Thoracic aorta (tissue), 2 donors: ENCODE data around the gene UBAP1. TPM values are rescaled to one million over a fixed set of nuclear protein-coding genes. Genes with fewer than 3 reads are reported as not detected.
"Not testable (repeated sequence)": the region's sequence is repeated elsewhere in the genome, so short reads cannot be mapped to it uniquely, and the experiment has no call there.

Experiments used
- ATAC-seq: fragments of 150-250 bp; one replicate; pipeline ENCODE4 v1.8.0; 2017; ENCODE audit warnings: low read depth; ENCODE audit not compliant: insufficient number of reproducible peaks, low FRiP score
- DNase-seq: peaks from one replicate; pipeline ENCODE4 v3.0.0-alpha.2; 2020; ENCODE audit warnings: low spot score
- H3K27ac ChIP-seq, 2 donors: fragments of 200-600 bp; sonication (generic); 1 replicate in 1 of 2; 2 replicates in 1 of 2; pipeline ENCODE4 v1.5.1; 2016; ENCODE audit warnings: mild to moderate bottlenecking in 2 of 2, moderate library complexity in 2 of 2
- H3K27me3 ChIP-seq: fragments of 200-600 bp; sonication (generic); replicated peaks from 2 replicates; pipeline ENCODE4 v1.6.0; 2016; ENCODE audit warnings: mild to moderate bottlenecking; ENCODE audit not compliant: insufficient read depth
- H3K36me3 ChIP-seq: fragments of 200-600 bp; sonication (generic); one replicate; pipeline ENCODE4 v1.5.1; 2016
- H3K4me1 ChIP-seq, 2 donors: fragments of 200-600 bp; sonication (generic); 1 replicate in 1 of 2; 2 replicates in 1 of 2; pipeline versions ENCODE4 v1.5.1 to v1.6.0; 2016; ENCODE audit warnings: low read depth in 2 of 2, mild to moderate bottlenecking in 1 of 2; ENCODE audit not compliant: control insufficient read depth in 1 of 2
- H3K4me3 ChIP-seq: fragments of 200-600 bp; sonication (generic); 2 replicates; pipeline ENCODE4 v1.5.1; 2016; ENCODE audit warnings: mild to moderate bottlenecking
- H3K9me3 ChIP-seq: fragments of 200-600 bp; sonication (generic); 2 replicates; pipeline ENCODE4 v1.5.1; 2016
- CTCF ChIP-seq: fragments of 200-600 bp; sonication (generic); IDR thresholded peaks from one replicate; pipeline ENCODE4 v1.5.1; 2019; ENCODE audit warnings: antibody characterized with exemption
- total RNA-seq, 2 donors: library from RNA; depleted of rRNA; stranded (reverse); fragments of >200 nt; gene quantifications; one replicate each; pipeline versions ENCODE4 v1.1.0 to v1.2.3, GENCODE V29; 2016

UBAP1 gene
- total RNA-seq, 2 donors from 2014 or later = 35.7 to 52.3 TPM

GRCh38 chr9:34240006-34240405 is 61.2 kb downstream of the UBAP1 start:
- Histone ChIP-seq H3K27ac (no peak overlapping the region), H3K4me1 (peaks cover 3 to 27% of the 10 kb centered on the region in 2 donors), H3K27me3 (no peaks in the 10 kb centered on the region), H3K36me3 (peaks cover 27% of the 10 kb centered on the region), H3K9me3 (no peaks in the 10 kb centered on the region), H3K4me3 (no peak overlapping the region)
- no peak for DNase-seq
- ATAC-seq = no peak
- no peak for TF ChIP-seq CTCF

- H3K4me1 ChIP-seq = peaks cover 11 to 38% of the 10 kb centered on the region in 2 donors
- H3K9me3 ChIP-seq = no peaks in the 10 kb centered on the region
- no peak for TF ChIP-seq CTCF
- peaks cover 24% of the 10 kb centered on the region for H3K36me3 ChIP-seq
- H3K4me3 ChIP-seq = no peak overlapping the region
- peak overlapping the region in 1 of 2 donors; percentile 31 for H3K27ac ChIP-seq
- H3K27me3 ChIP-seq = no peaks in the 10 kb centered on the region
- ATAC-seq (no peak), DNase-seq (no peak)
Observed at GRCh38 chr9:34242830-34243229, 64.0 kb downstream of the UBAP1 start.

- H3K4me3 ChIP-seq, H3K27me3 ChIP-seq, H3K27ac ChIP-seq, ATAC-seq, H3K9me3 ChIP-seq, DNase-seq: not testable (repeated sequence)
- H3K4me1 ChIP-seq = peaks cover 11 to 24% of the 10 kb centered on the region in 2 donors
- peaks cover 30% of the 10 kb centered on the region for H3K36me3 ChIP-seq
Observed at GRCh38 chr9:34245212-34245611, 66.4 kb downstream of the UBAP1 start.

GRCh38 chr9:34246453-34246852 is 67.6 kb downstream of the UBAP1 start:
- TF ChIP-seq CTCF = no peak
- Histone ChIP-seq H3K4me3 (no peak overlapping the region), H3K4me1 (peaks cover 17 to 27% of the 10 kb centered on the region in 2 donors), H3K27me3 (no peaks in the 10 kb centered on the region), H3K36me3 (peaks cover 35% of the 10 kb centered on the region), H3K27ac (no peak overlapping the region), H3K9me3 (no peaks in the 10 kb centered on the region)
- ATAC-seq = no peak
- no peak for DNase-seq

- H3K27ac ChIP-seq, H3K4me3 ChIP-seq, H3K9me3 ChIP-seq, DNase-seq, ATAC-seq, H3K27me3 ChIP-seq: not testable (repeated sequence)
- peaks cover 26 to 38% of the 10 kb centered on the region in 2 donors for H3K4me1 ChIP-seq
- peaks cover 23% of the 10 kb centered on the region for H3K36me3 ChIP-seq
Observed at GRCh38 chr9:34247782-34248181, 68.9 kb downstream of the UBAP1 start.

- no peak overlapping the region for H3K4me3 ChIP-seq
- TF ChIP-seq CTCF = no peak
- no peaks in the 10 kb centered on the region for H3K27me3 ChIP-seq
- DNase-seq (no peak), ATAC-seq (no peak)
- no peaks in the 10 kb centered on the region for H3K9me3 ChIP-seq
- no peak overlapping the region for H3K27ac ChIP-seq
- H3K36me3 ChIP-seq = peaks cover 23% of the 10 kb centered on the region
- peaks cover 30 to 43% of the 10 kb centered on the region in 2 donors for H3K4me1 ChIP-seq
Observed at GRCh38 chr9:34249274-34249673, 70.4 kb downstream of the UBAP1 start.
